ENCODE measurements around the gene ISCA2. TPM values are rescaled to one million over a fixed set of nuclear protein-coding genes. Genes with fewer than 3 reads are reported as not detected.

The ISCA2 gene
- total RNA-seq, 2 experiments from 2014 or later = 38.4 to 50.0 TPM

DNA sequence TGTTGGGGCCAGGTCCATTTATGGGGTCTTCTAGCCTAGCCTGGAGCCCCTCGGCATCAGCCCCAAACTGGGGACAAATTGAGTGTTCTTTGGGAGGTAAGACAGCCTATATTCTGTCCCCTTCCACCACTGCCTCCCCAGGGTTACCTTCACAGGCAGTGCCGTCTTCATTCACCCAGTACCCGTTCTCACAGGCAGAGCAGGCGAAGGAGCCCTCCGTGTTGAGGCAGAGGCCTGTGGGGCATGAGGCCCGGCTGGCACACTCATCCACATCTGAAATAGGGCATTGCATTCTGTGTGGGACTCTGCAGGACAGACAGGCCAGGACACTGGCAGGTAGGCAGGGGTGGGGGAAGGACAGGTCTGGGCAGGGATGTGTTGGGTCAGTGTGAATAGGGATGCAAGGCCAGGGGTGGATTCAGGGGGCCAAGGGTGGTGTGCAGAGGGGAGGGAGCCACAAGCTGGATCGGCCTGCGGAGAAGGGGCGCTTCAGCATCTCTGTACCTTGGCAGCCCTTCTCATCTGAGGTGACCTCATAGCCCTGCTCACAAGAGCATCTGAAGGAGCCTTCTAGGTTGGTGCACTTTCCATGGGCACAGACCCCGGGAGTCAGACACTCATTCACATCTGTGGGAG is 16.1 kb downstream of the ISCA2 start:
- Histone ChIP-seq H3K4me2 (ENCODE audit: low read length) (no peak overlapping the region), H3K4me1 (ENCODE audit: insufficient read depth, low read length, poor library complexity, severe bottlenecking) (peaks cover 9% of the 10 kb centered on the region), H3K9me2 (ENCODE audit: insufficient read depth, low read length) (no peaks in the 10 kb centered on the region), H2AFZ (ENCODE audit: low read length) (no peak overlapping the region), H4K20me1 (ENCODE audit: insufficient read depth, low read length) (no peaks in the 10 kb centered on the region), H3K27ac (ENCODE audit: low read depth, low read length, poor library complexity, severe bottlenecking) (no peak overlapping the region), H3K36me3 (ENCODE audit: insufficient read depth, low read length) (no peaks in the 10 kb centered on the region), H3K4me3 (ENCODE audit: low read depth, low read length, poor library complexity, severe bottlenecking) (no peak overlapping the region), H3K79me2 (ENCODE audit: insufficient read depth, low read depth, low read length) (no peaks in the 10 kb centered on the region), H3K9me3 (ENCODE audit: low read length) (no peaks in the 10 kb centered on the region)
- POLR2A ChIA-PET = no interaction called here
- CTCF ChIA-PET (ENCODE audit: unreplicated experiment) = no interaction called here
- no TSS peak for BruUV-seq (replicated peaks)
- intact Hi-C loops (cut with micrococcal nuclease; ENCODE audit: unreplicated experiment) = no loop called here
- DNase-seq (ENCODE audit: low spot score) = no peak
- TF ChIP-seq CTCF (conservative IDR thresholded peaks at IDR 0.05; ENCODE audit: low read length) = no peak
- no peak for TF ChIP-seq EZH2phosphoT487 (IDR thresholded peaks at IDR 0.05; ENCODE audit: borderline replicate concordance, low read depth, low read length)

DNA sequence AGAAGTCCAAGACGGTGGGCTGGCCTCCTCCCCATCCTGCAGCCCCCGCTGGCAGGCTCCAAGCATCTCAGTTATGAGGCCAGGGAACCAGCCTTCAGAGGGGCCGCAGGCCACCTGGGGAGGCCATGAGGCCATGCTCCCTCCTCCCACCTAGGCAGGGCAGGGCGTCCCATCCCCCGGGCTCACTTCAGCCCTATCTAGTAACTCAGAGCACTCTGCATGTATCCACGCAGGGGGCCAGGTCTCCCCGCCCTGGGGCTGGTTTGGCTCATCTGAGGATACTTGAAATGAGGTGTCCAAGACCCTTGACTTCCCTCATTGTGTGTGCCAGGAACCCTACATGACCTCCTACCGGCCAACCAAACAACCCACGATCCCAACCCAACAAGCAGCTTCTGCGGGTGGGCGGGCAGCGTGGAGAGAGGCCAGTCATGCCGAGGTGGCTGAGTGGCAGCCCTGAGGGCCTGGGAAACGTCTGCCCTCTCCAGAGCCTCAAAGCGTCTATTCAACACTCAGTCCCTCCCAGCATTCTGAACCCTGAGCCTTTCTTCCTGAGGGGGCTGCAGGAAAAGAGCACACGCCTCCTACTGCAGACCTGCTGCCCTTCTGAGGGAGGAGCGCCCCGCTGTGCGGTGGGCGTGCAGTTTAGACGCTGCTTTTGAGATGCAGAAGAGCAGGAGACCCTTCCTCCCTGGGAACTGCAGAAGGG is 16.8 kb downstream of the ISCA2 start:
- Histone ChIP-seq H3K4me3 (ENCODE audit: low read depth, low read length, poor library complexity, severe bottlenecking) (no peak overlapping the region), H4K20me1 (ENCODE audit: insufficient read depth, low read length) (no peaks in the 10 kb centered on the region), H3K4me1 (ENCODE audit: insufficient read depth, low read length, poor library complexity, severe bottlenecking) (peaks cover 9% of the 10 kb centered on the region), H3K9me3 (ENCODE audit: low read length) (no peaks in the 10 kb centered on the region), H3K36me3 (ENCODE audit: insufficient read depth, low read length) (no peaks in the 10 kb centered on the region), H3K4me2 (ENCODE audit: low read length) (no peak overlapping the region), H3K27ac (ENCODE audit: low read depth, low read length, poor library complexity, severe bottlenecking) (no peak overlapping the region), H3K9me2 (ENCODE audit: insufficient read depth, low read length) (no peaks in the 10 kb centered on the region), H3K79me2 (ENCODE audit: insufficient read depth, low read depth, low read length) (no peaks in the 10 kb centered on the region), H2AFZ (ENCODE audit: low read length) (no peak overlapping the region)
- no peak for DNase-seq (ENCODE audit: low spot score)
- BruUV-seq (replicated peaks) = no TSS peak
- TF ChIP-seq EZH2phosphoT487 (IDR thresholded peaks at IDR 0.05; ENCODE audit: borderline replicate concordance, low read depth, low read length) (no peak), CTCF (conservative IDR thresholded peaks at IDR 0.05; ENCODE audit: low read length) (no peak)
- ChIA-PET POLR2A (no interaction called here), CTCF (ENCODE audit: unreplicated experiment) (no interaction called here)
- intact Hi-C loops (cut with micrococcal nuclease; ENCODE audit: unreplicated experiment) = no loop called here

GRCh38 chr14:74510959-74511409 is 17.4 kb downstream of the ISCA2 start:
- Histone ChIP-seq H3K79me2 (ENCODE audit: insufficient read depth, low read depth, low read length) (no peaks in the 10 kb centered on the region), H3K36me3 (ENCODE audit: insufficient read depth, low read length) (no peaks in the 10 kb centered on the region), H3K27ac (ENCODE audit: low read depth, low read length, poor library complexity, severe bottlenecking) (no peak overlapping the region), H3K4me2 (ENCODE audit: low read length) (no peak overlapping the region), H4K20me1 (ENCODE audit: insufficient read depth, low read length) (no peaks in the 10 kb centered on the region), H2AFZ (ENCODE audit: low read length) (no peak overlapping the region), H3K4me1 (ENCODE audit: insufficient read depth, low read length, poor library complexity, severe bottlenecking) (peaks cover 7% of the 10 kb centered on the region), H3K9me2 (ENCODE audit: insufficient read depth, low read length) (no peaks in the 10 kb centered on the region), H3K9me3 (ENCODE audit: low read length) (no peaks in the 10 kb centered on the region), H3K4me3 (ENCODE audit: low read depth, low read length, poor library complexity, severe bottlenecking) (no peak overlapping the region)
- ChIA-PET POLR2A (interaction anchor here (0.5 kb wide), 1 partner anchor 199 kb away, joined by 7 read pairs; no protein-coding TSS in a partner anchor), CTCF (ENCODE audit: unreplicated experiment) (no interaction called here)
- no peak for DNase-seq (ENCODE audit: low spot score)
- no TSS peak for BruUV-seq (replicated peaks)
- TF ChIP-seq CTCF (conservative IDR thresholded peaks at IDR 0.05; ENCODE audit: low read length) = no peak
- no peak for TF ChIP-seq EZH2phosphoT487 (IDR thresholded peaks at IDR 0.05; ENCODE audit: borderline replicate concordance, low read depth, low read length)
- intact Hi-C loops (cut with micrococcal nuclease; ENCODE audit: unreplicated experiment) = no loop called here

All from OCI-LY7 (cell line).